K562 (cell line): ENCODE measurements around the gene CDKL1. TPM values are rescaled to one million over a fixed set of nuclear protein-coding genes. Genes with fewer than 3 reads are reported as not detected.

Experiments
- CBFA2T2 ChIP-seq: fragments of 450-650 bp; conservative IDR thresholded peaks from 2 replicates; pipeline ENCODE4 v1.6.1; 2017; ENCODE audit warnings: mild to moderate bottlenecking
- CHD1 ChIP-seq: fragments of 200-600 bp; sonication (generic); IDR thresholded peaks from one replicate; pipeline ENCODE4 v1.6.1; 2012; ENCODE audit warnings: mild to moderate bottlenecking, moderate library complexity, low read length, inconsistent platforms
- EP400 ChIP-seq: fragments of 450-650 bp; IDR thresholded peaks from 2 replicates; pipeline ENCODE4 v1.6.1; 2017; ENCODE audit warnings: antibody characterized with exemption, mild to moderate bottlenecking, moderate library complexity
- ETS2 ChIP-seq: IDR thresholded peaks from 2 replicates; pipeline ENCODE4 v1.6.1; 2016; ENCODE audit warnings: borderline replicate concordance, missing genetic modification characterization, mild to moderate bottlenecking, moderate library complexity, missing compliant biosample characterization; ENCODE audit not compliant: poor library complexity, severe bottlenecking
- JUN ChIP-seq, 2 experiments: sonication (generic) in 1 of 2; formaldehyde crosslinking in 1 of 2; IDR thresholded peaks; 2 replicates each; pipeline versions ENCODE4 v1.6.1 to v1.8.0; 2012 to 2022; ENCODE audit warnings: borderline replicate concordance in 2 of 2, mild to moderate bottlenecking in 2 of 2, improper control_type of control experiment in 1 of 2, low read depth in 1 of 2, low read length in 1 of 2, missing genetic modification reagents in 1 of 2
- NR2F6 ChIP-seq: fragments of 450-650 bp; formaldehyde crosslinking; IDR thresholded peaks from 2 replicates; pipeline ENCODE4 v1.4.0; 2020; ENCODE audit warnings: mild to moderate bottlenecking
- RAD21 ChIP-seq, 2 experiments: fragments of 250-450 bp in 1 of 2; fragments of 450-650 bp in 1 of 2; sonication (Bioruptor Pico) in 1 of 2; formaldehyde crosslinking in 1 of 2; IDR thresholded peaks in 1 of 2; conservative IDR thresholded peaks in 1 of 2; 2 replicates each; pipeline versions ENCODE4 v1.4.0 to v1.8.0; 2020 to 2022; ENCODE audit warnings: mild to moderate bottlenecking in 2 of 2, moderate library complexity in 1 of 2
- SOX6 ChIP-seq: fragments of 450-650 bp; IDR thresholded peaks from 2 replicates; pipeline ENCODE4 v1.6.1; 2014; ENCODE audit warnings: mild to moderate bottlenecking
- ZFP30 ChIP-seq: fragments of 250-450 bp; sonication (Bioruptor Pico); IDR thresholded peaks from 2 replicates; pipeline ENCODE4 v1.8.0; 2022; ENCODE audit warnings: moderate library complexity, mild to moderate bottlenecking, inconsistent platforms, borderline replicate concordance
- ZNF785 ChIP-seq: fragments of 250-450 bp; sonication (Bioruptor Pico); IDR thresholded peaks from 2 replicates; pipeline ENCODE4 v1.4.0; 2020; ENCODE audit warnings: mild to moderate bottlenecking
- ZSCAN29 ChIP-seq: fragments of 450-650 bp; IDR thresholded peaks from 2 replicates; pipeline ENCODE4 v1.6.1; 2017
- polyA plus RNA-seq, 8 experiments: library from polyadenylated mRNA; depleted of rRNA in 4 of 8; stranded (reverse) in 5 of 8; unstranded in 3 of 8; fragments of >200 nt; fragmentation: Nextera tagmentation in 2 of 8; fragmentation: Illumina TruSeq in 1 of 8; extraction: Ambion mirVana in 2 of 8; extraction: Trizol in 1 of 8; gene quantifications; 2 replicates each; pipeline versions ENCODE4 v1.2.1 to v1.2.3, GENCODE V29; 2011 to 2014; ENCODE audit warnings: inconsistent platforms in 1 of 8, missing spikeins in 1 of 8
- total RNA-seq, 7 experiments: library from RNA; depleted of rRNA in 6 of 7; stranded (reverse); fragments of >200 nt in 6 of 7; fragmentation: Illumina TruSeq in 2 of 7; extraction: Trizol in 2 of 7; gene quantifications; 2 replicates each; pipeline versions ENCODE4 v1.2.1 to v1.2.3, GENCODE V29; 2011 to 2021; ENCODE audit warnings: low replicate concordance in 1 of 7
- TF ChIP-seq, protein P1 (sequence below): sonication (generic); formaldehyde crosslinking; IDR thresholded peaks from 2 replicates; pipeline ENCODE4 v1.8.0; 2022; ENCODE audit warnings: missing genetic modification reagents, mild to moderate bottlenecking, borderline replicate concordance
- TF ChIP-seq, protein P2 (sequence below): sonication (generic); formaldehyde crosslinking; IDR thresholded peaks from 2 replicates; pipeline ENCODE4 v1.8.0; 2022; ENCODE audit warnings: mild to moderate bottlenecking, missing genetic modification reagents
- TF ChIP-seq, protein P3 (sequence below): sonication (generic); IDR thresholded peaks from 2 replicates; pipeline ENCODE4 v1.6.1; 2016
- TF ChIP-seq, protein P4 (sequence below): IDR thresholded peaks from 2 replicates; pipeline ENCODE4 v1.6.1; 2016; ENCODE audit warnings: missing genetic modification characterization, missing compliant biosample characterization
- TF ChIP-seq, protein P5 (sequence below): sonication (generic); formaldehyde crosslinking; IDR thresholded peaks from 2 replicates; pipeline ENCODE4 v1.8.0; 2023; ENCODE audit warnings: mild to moderate bottlenecking, missing genetic modification reagents

CDKL1 gene
- total and polyA plus RNA-seq, 9 of the 15 experiments (the other 6 are each of a cell fraction or from before 2014, with no cell fraction given), result 2.3 to 35.0 (median 7.5) TPM

DNA sequence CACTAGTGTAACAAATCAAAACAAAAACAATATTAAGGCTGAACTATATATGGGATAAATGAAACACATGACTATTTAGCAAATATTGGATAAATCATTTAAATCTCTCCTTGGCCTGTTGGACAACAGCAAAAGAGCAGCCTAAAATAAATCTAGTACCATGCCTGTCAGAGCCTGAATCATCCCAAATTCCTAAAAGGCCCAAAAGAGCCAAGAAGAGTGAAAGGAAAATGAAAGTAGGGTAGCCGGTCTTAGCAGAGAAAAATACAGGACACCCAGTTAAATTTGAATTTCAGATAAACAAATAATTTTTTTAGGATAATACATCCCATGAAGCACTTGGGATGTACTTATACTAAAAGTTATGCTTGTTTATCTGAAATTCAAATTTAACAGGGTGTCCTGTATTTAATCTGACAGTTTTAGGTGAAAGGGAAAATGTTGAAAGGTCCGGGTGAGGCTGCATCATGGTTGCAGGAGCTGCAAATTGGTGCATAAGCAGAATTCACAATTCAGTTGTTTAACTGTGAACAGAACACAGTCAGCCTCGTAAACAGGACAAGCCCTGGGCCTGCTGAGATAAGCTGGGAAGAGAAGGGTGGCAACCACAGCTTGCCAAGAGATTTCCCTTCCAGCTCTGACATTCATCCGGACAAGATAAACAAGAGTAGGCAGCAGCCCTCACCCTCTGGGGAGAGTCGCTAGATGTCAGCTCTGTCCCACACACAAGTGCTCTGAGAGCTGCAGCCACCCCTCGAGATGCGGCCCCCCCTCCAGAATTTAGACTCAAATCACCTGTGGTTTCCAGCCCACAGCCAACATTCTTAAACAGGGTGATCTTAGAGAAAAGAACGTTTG lies 54.2 kb downstream of the CDKL1 start (continued):
- TF ChIP-seq, protein P1, sequence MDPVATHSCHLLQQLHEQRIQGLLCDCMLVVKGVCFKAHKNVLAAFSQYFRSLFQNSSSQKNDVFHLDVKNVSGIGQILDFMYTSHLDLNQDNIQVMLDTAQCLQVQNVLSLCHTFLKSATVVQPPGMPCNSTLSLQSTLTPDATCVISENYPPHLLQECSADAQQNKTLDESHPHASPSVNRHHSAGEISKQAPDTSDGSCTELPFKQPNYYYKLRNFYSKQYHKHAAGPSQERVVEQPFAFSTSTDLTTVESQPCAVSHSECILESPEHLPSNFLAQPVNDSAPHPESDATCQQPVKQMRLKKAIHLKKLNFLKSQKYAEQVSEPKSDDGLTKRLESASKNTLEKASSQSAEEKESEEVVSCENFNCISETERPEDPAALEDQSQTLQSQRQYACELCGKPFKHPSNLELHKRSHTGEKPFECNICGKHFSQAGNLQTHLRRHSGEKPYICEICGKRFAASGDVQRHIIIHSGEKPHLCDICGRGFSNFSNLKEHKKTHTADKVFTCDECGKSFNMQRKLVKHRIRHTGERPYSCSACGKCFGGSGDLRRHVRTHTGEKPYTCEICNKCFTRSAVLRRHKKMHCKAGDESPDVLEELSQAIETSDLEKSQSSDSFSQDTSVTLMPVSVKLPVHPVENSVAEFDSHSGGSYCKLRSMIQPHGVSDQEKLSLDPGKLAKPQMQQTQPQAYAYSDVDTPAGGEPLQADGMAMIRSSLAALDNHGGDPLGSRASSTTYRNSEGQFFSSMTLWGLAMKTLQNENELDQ, result no peak
- TF ChIP-seq, protein P2, sequence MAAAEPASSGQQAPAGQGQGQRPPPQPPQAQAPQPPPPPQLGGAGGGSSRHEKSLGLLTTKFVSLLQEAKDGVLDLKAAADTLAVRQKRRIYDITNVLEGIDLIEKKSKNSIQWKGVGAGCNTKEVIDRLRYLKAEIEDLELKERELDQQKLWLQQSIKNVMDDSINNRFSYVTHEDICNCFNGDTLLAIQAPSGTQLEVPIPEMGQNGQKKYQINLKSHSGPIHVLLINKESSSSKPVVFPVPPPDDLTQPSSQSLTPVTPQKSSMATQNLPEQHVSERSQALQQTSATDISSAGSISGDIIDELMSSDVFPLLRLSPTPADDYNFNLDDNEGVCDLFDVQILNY (CRISPR knock-in tag), result no peak
- TF ChIP-seq EP400 (peak; percentile 46; the same call in 1 of the 2 replicates), ZNF785 (CRISPR knock-in tag) (no peak), CBFA2T2 (peak; percentile 66), SOX6 (peak; percentile 69), ZSCAN29 (no peak), ETS2 (tag) (no peak), CHD1 (no peak), JUN (IDR thresholded peaks at IDR 0.05; ENCODE audit: borderline replicate concordance, low read depth, low read length) (0 out of 2 replicates have a peak, but pooled peaks have one; percentile 28), JUN (CRISPR knock-in tag; IDR thresholded peaks at IDR 0.05; ENCODE audit: borderline replicate concordance) (no peak), NR2F6 (CRISPR knock-in tag) (no peak), RAD21 (CRISPR knock-in tag; conservative IDR thresholded peaks at IDR 0.05 in 1 of 2, IDR thresholded peaks at IDR 0.05 in 1 of 2) (peak; percentile 90), ZFP30 (CRISPR knock-in tag) (no peak)
- TF ChIP-seq, protein P3, sequence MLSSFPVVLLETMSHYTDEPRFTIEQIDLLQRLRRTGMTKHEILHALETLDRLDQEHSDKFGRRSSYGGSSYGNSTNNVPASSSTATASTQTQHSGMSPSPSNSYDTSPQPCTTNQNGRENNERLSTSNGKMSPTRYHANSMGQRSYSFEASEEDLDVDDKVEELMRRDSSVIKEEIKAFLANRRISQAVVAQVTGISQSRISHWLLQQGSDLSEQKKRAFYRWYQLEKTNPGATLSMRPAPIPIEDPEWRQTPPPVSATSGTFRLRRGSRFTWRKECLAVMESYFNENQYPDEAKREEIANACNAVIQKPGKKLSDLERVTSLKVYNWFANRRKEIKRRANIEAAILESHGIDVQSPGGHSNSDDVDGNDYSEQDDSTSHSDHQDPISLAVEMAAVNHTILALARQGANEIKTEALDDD, result peak; percentile 69
- TF ChIP-seq, protein P4, sequence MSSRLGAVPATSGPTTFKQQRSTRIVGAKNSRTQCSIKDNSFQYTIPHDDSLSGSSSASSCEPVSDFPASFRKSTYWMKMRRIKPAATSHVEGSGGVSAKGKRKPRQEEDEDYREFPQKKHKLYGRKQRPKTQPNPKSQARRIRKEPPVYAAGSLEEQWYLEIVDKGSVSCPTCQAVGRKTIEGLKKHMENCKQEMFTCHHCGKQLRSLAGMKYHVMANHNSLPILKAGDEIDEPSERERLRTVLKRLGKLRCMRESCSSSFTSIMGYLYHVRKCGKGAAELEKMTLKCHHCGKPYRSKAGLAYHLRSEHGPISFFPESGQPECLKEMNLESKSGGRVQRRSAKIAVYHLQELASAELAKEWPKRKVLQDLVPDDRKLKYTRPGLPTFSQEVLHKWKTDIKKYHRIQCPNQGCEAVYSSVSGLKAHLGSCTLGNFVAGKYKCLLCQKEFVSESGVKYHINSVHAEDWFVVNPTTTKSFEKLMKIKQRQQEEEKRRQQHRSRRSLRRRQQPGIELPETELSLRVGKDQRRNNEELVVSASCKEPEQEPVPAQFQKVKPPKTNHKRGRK (tag), result no peak
- TF ChIP-seq, protein P5, sequence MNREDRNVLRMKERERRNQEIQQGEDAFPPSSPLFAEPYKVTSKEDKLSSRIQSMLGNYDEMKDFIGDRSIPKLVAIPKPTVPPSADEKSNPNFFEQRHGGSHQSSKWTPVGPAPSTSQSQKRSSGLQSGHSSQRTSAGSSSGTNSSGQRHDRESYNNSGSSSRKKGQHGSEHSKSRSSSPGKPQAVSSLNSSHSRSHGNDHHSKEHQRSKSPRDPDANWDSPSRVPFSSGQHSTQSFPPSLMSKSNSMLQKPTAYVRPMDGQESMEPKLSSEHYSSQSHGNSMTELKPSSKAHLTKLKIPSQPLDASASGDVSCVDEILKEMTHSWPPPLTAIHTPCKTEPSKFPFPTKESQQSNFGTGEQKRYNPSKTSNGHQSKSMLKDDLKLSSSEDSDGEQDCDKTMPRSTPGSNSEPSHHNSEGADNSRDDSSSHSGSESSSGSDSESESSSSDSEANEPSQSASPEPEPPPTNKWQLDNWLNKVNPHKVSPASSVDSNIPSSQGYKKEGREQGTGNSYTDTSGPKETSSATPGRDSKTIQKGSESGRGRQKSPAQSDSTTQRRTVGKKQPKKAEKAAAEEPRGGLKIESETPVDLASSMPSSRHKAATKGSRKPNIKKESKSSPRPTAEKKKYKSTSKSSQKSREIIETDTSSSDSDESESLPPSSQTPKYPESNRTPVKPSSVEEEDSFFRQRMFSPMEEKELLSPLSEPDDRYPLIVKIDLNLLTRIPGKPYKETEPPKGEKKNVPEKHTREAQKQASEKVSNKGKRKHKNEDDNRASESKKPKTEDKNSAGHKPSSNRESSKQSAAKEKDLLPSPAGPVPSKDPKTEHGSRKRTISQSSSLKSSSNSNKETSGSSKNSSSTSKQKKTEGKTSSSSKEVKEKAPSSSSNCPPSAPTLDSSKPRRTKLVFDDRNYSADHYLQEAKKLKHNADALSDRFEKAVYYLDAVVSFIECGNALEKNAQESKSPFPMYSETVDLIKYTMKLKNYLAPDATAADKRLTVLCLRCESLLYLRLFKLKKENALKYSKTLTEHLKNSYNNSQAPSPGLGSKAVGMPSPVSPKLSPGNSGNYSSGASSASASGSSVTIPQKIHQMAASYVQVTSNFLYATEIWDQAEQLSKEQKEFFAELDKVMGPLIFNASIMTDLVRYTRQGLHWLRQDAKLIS, result no peak
